Nephron progenitor cell (in vitro differentiated cells): Measurements from ENCODE around the gene KRT35.

Experiments
- DNase-seq: peaks from one replicate; pipeline ENCODE4 v3.0.0; 2021
- H3K27ac Mint-ChIP-seq: 2 replicates; pipeline ENCODE4 v1.8.0; 2021; ENCODE audit warnings: mild to moderate bottlenecking, moderate library complexity, mixed read lengths
- H3K27me3 Mint-ChIP-seq: 2 replicates; pipeline ENCODE4 v1.8.0; 2021; ENCODE audit warnings: mild to moderate bottlenecking, low read depth, mixed read lengths; ENCODE audit not compliant: poor library complexity
- H3K36me3 Mint-ChIP-seq: 2 replicates; pipeline ENCODE4 v1.8.0; 2021; ENCODE audit warnings: low read depth, mixed read lengths
- H3K4me1 Mint-ChIP-seq: 2 replicates; pipeline ENCODE4 v1.8.0; 2021; ENCODE audit warnings: mixed read lengths
- H3K4me3 Mint-ChIP-seq: 2 replicates; pipeline ENCODE4 v1.8.0; 2021; ENCODE audit warnings: mild to moderate bottlenecking, moderate library complexity, mixed read lengths
- H3K9me3 Mint-ChIP-seq: 2 replicates; pipeline ENCODE4 v1.8.0; 2021; ENCODE audit warnings: mild to moderate bottlenecking, moderate library complexity, mixed read lengths
- TF ChIP-seq, protein P1 (sequence below): fragments of 200-600 bp; sonication (generic); IDR thresholded peaks from 2 replicates; pipeline ENCODE4 v1.5.0; 2021; ENCODE audit warnings: antibody characterized with exemption

The KRT35 gene

DNA sequence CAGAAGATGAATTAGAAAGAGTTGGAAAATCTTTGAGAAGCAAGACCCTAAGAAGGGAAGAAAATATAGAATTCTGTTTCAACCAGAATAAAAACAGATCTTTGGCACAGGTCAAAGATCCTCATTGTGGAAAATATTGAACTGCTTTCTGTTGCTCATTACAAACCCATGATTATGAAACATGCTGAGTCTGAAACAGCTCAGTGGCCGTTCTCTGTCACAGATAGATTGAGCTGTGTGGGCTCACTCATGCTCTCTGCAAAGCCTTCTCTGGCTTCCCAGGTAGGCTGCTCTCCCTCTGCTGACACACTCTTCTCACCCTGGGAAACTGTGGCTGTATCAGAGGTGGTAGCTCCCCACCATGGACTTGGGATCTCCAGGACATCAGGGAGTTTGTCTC lies 36.8 kb downstream of the KRT35 start:
- no peak overlapping the region for H3K4me3 Mint-ChIP-seq
- no peak overlapping the region for H3K27ac Mint-ChIP-seq
- TF ChIP-seq, protein P1, sequence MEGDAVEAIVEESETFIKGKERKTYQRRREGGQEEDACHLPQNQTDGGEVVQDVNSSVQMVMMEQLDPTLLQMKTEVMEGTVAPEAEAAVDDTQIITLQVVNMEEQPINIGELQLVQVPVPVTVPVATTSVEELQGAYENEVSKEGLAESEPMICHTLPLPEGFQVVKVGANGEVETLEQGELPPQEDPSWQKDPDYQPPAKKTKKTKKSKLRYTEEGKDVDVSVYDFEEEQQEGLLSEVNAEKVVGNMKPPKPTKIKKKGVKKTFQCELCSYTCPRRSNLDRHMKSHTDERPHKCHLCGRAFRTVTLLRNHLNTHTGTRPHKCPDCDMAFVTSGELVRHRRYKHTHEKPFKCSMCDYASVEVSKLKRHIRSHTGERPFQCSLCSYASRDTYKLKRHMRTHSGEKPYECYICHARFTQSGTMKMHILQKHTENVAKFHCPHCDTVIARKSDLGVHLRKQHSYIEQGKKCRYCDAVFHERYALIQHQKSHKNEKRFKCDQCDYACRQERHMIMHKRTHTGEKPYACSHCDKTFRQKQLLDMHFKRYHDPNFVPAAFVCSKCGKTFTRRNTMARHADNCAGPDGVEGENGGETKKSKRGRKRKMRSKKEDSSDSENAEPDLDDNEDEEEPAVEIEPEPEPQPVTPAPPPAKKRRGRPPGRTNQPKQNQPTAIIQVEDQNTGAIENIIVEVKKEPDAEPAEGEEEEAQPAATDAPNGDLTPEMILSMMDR = no peak
- H3K4me1 Mint-ChIP-seq = no peaks in the 10 kb centered on the region
- peaks cover 4% of the 10 kb centered on the region for H3K27me3 Mint-ChIP-seq
- H3K9me3 Mint-ChIP-seq = no peaks in the 10 kb centered on the region
- DNase-seq = no peak
- H3K36me3 Mint-ChIP-seq = no peaks in the 10 kb centered on the region

GRCh38 chr17:41442739-41443138 lies 38.2 kb downstream of the KRT35 start:
- Mint-ChIP-seq H3K4me3 (no peak overlapping the region), H3K27ac (no peak overlapping the region), H3K4me1 (no peaks in the 10 kb centered on the region), H3K36me3 (no peaks in the 10 kb centered on the region), H3K27me3 (peaks cover 4% of the 10 kb centered on the region), H3K9me3 (no peaks in the 10 kb centered on the region)
- TF ChIP-seq, protein P1 = no peak
- DNase-seq = no peak

GRCh38 chr17:41440531-41441033 lies 40.4 kb downstream of the KRT35 start, which contains the start of gene KRT38:
Gene KRT38 (minus strand): TSS chr17:41440983. CDS start chr17:41440921, 62 bp downstream.
- no peak within 1 kb of the TSS for H3K4me3 Mint-ChIP-seq
- TF ChIP-seq, protein P1 = no peak
- no peak for DNase-seq
- H3K9me3 Mint-ChIP-seq = no peaks in the 10 kb centered on the region
- H3K4me1 Mint-ChIP-seq = no peaks in the 10 kb centered on the region
- no peak within 1 kb of the TSS for H3K27ac Mint-ChIP-seq
- H3K27me3 Mint-ChIP-seq = peaks cover 4% of the 10 kb centered on the region
- no peaks in the 10 kb centered on the region for H3K36me3 Mint-ChIP-seq

- TF ChIP-seq, protein P1 = no peak
- H3K4me3 Mint-ChIP-seq = no peak overlapping the region
- peaks cover 4% of the 10 kb centered on the region for H3K4me1 Mint-ChIP-seq
- H3K36me3 Mint-ChIP-seq = no peaks in the 10 kb centered on the region
- H3K27ac Mint-ChIP-seq = no peak overlapping the region
- peaks cover 2% of the 10 kb centered on the region for H3K27me3 Mint-ChIP-seq
- DNase-seq = no peak
- H3K9me3 Mint-ChIP-seq = no peaks in the 10 kb centered on the region
Observed at GRCh38 chr17:41439375-41439774, 41.6 kb downstream of the KRT35 start.

- Mint-ChIP-seq H3K4me1 (peaks cover 14% of the 10 kb centered on the region), H3K27ac (no peak overlapping the region), H3K36me3 (no peaks in the 10 kb centered on the region), H3K27me3 (no peaks in the 10 kb centered on the region), H3K4me3 (no peak overlapping the region), H3K9me3 (no peaks in the 10 kb centered on the region)
- TF ChIP-seq, protein P1 = no peak
- no peak for DNase-seq
Observed at GRCh38 chr17:41437769-41438168, 43.2 kb downstream of the KRT35 start.

DNA sequence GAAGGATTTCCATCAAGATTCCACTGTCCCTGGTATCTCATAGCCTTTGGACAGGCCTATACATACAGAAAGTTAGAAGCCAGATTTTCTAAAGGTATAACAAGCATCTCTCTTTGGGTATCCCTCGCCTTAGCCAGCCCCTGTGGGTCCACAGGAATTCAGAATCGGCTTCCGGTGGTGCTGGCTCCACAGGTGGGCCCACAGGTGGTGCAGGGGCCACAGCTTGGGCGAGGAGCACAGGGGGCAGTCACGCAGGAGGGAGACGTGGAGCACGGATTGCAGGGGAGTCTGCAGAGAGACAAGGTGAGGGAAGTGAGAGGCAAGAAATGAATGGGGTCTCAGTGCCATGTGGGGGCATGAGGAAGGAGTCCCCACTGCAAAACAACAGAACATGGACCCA lies 43.7 kb downstream of the KRT35 start:
- H3K4me3 Mint-ChIP-seq = no peak overlapping the region
- no peaks in the 10 kb centered on the region for H3K27me3 Mint-ChIP-seq
- DNase-seq = no peak
- no peaks in the 10 kb centered on the region for H3K9me3 Mint-ChIP-seq
- peaks cover 14% of the 10 kb centered on the region for H3K4me1 Mint-ChIP-seq
- H3K27ac Mint-ChIP-seq = no peak overlapping the region
- no peaks in the 10 kb centered on the region for H3K36me3 Mint-ChIP-seq
- TF ChIP-seq, protein P1 = no peak
